K562 (cell line): Measurements from ENCODE around the gene DPM1. TPM values are rescaled to one million over a fixed set of nuclear protein-coding genes. Genes with fewer than 3 reads are reported as not detected.

ENCODE experiments used
- BCL6 ChIP-seq: fragments of 250-450 bp; sonication (Bioruptor Pico); IDR thresholded peaks from 2 replicates; pipeline ENCODE4 v1.4.0; 2020
- CBFA2T3 ChIP-seq: fragments of 450-650 bp; IDR thresholded peaks from 2 replicates; pipeline ENCODE4 v1.6.1; 2017
- CCAR2 ChIP-seq: fragments of 200-400 bp; formaldehyde crosslinking; IDR thresholded peaks from 2 replicates; pipeline ENCODE4 v1.6.1; 2017; ENCODE audit warnings: mild to moderate bottlenecking, low read depth, low read length
- CSDE1 ChIP-seq, 2 experiments: fragments of 450-650 bp; IDR thresholded peaks; 2 replicates each; pipeline ENCODE4 v1.6.1; 2016; ENCODE audit warnings: mild to moderate bottlenecking in 1 of 2
- MAFK ChIP-seq: IDR thresholded peaks from 2 replicates; pipeline ENCODE4 v1.6.1; 2011; ENCODE audit warnings: low read length, improper control_type of control experiment
- NUFIP1 ChIP-seq: fragments of 450-650 bp; IDR thresholded peaks from 2 replicates; pipeline ENCODE4 v1.6.1; 2018; ENCODE audit not compliant: partially characterized antibody
- PTBP1 ChIP-seq: fragments of 200-400 bp; formaldehyde crosslinking; IDR thresholded peaks from 2 replicates; pipeline ENCODE4 v1.6.1; 2017; ENCODE audit warnings: low read depth, low read length
- RBFOX2 ChIP-seq: fragments of 200-400 bp; formaldehyde crosslinking; IDR thresholded peaks from 2 replicates; pipeline ENCODE4 v1.6.1; 2017; ENCODE audit warnings: low read depth, mild to moderate bottlenecking, low read length, moderate library complexity
- RBM39 ChIP-seq: fragments of 200-400 bp; formaldehyde crosslinking; optimal IDR thresholded peaks from 2 replicates; pipeline ENCODE3; 2018; ENCODE audit warnings: low read depth, low read length
- SREBF2 ChIP-seq: sonication (generic); formaldehyde crosslinking; IDR thresholded peaks from 2 replicates; pipeline ENCODE4 v1.4.0; 2020; ENCODE audit warnings: mild to moderate bottlenecking, missing genetic modification reagents
- SRSF9 ChIP-seq: fragments of 200-400 bp; formaldehyde crosslinking; IDR thresholded peaks from 2 replicates; pipeline ENCODE4 v1.6.1; 2017; ENCODE audit warnings: low read depth, low read length, borderline replicate concordance
- STAT5B ChIP-seq: fragments of 250-450 bp; sonication (Bioruptor Pico); IDR thresholded peaks from 2 replicates; pipeline ENCODE4 v1.8.0; 2021; ENCODE audit warnings: mild to moderate bottlenecking, inconsistent platforms
- TAF1 ChIP-seq: IDR thresholded peaks from 2 replicates; pipeline ENCODE4 v1.6.1; 2011; ENCODE audit warnings: mild to moderate bottlenecking, low read length, moderate library complexity; ENCODE audit not compliant: insufficient read depth, control insufficient read depth, severe bottlenecking; ENCODE audit errors: extremely low read depth
- TAF15 ChIP-seq: fragments of 200-400 bp; formaldehyde crosslinking; IDR thresholded peaks from 2 replicates; pipeline ENCODE4 v1.6.1; 2017; ENCODE audit warnings: mild to moderate bottlenecking, low read depth, low read length, moderate library complexity
- U2AF1 ChIP-seq: fragments of 200-400 bp; formaldehyde crosslinking; optimal IDR thresholded peaks from 2 replicates; pipeline ENCODE3; 2017; ENCODE audit warnings: mild to moderate bottlenecking, low read depth, low read length, moderate library complexity
- ZC3H4 ChIP-seq: sonication (generic); formaldehyde crosslinking; IDR thresholded peaks from 2 replicates; pipeline ENCODE4 v1.9.0; 2021; ENCODE audit warnings: missing genetic modification reagents, borderline replicate concordance
- ZKSCAN8 ChIP-seq: fragments of 200-800 bp; sonication (Bioruptor generic); IDR thresholded peaks from 2 replicates; pipeline ENCODE4 v1.6.1; 2016; ENCODE audit warnings: missing genetic modification characterization, missing compliant biosample characterization
- ZNF316 ChIP-seq: fragments of 450-650 bp; IDR thresholded peaks from 2 replicates; pipeline ENCODE4 v1.6.1; 2016
- ZNF57 ChIP-seq: fragments of 450-650 bp; formaldehyde crosslinking; IDR thresholded peaks from 2 replicates; pipeline ENCODE4 v1.4.0; 2020; ENCODE audit warnings: mild to moderate bottlenecking, moderate library complexity
- polyA plus RNA-seq, 8 experiments: library from polyadenylated mRNA; depleted of rRNA in 4 of 8; stranded (reverse) in 5 of 8; unstranded in 3 of 8; fragments of >200 nt; fragmentation: Nextera tagmentation in 2 of 8; fragmentation: Illumina TruSeq in 1 of 8; extraction: Ambion mirVana in 2 of 8; extraction: Trizol in 1 of 8; gene quantifications; 2 replicates each; pipeline versions ENCODE4 v1.2.1 to v1.2.3, GENCODE V29; 2011 to 2014; ENCODE audit warnings: inconsistent platforms in 1 of 8, missing spikeins in 1 of 8
- total RNA-seq, 7 experiments: library from RNA; depleted of rRNA in 6 of 7; stranded (reverse); fragments of >200 nt in 6 of 7; fragmentation: Illumina TruSeq in 2 of 7; extraction: Trizol in 2 of 7; gene quantifications; 2 replicates each; pipeline versions ENCODE4 v1.2.1 to v1.2.3, GENCODE V29; 2011 to 2021; ENCODE audit warnings: low replicate concordance in 1 of 7
- TF ChIP-seq, protein P1 (sequence below): fragments of 450-650 bp; formaldehyde crosslinking; IDR thresholded peaks from 2 replicates; pipeline ENCODE4 v1.4.0; 2022; ENCODE audit warnings: missing genetic modification characterization
- TF ChIP-seq, protein P2 (sequence below), 2 experiments: fragments of 450-650 bp; formaldehyde crosslinking in 1 of 2; IDR thresholded peaks; 2 replicates each; pipeline versions ENCODE4 v1.4.0 to v1.6.1; 2014 to 2020; ENCODE audit warnings: mild to moderate bottlenecking in 2 of 2, borderline replicate concordance in 1 of 2, low read depth in 1 of 2

Gene DPM1
- total and polyA plus RNA-seq, 9 of the 15 experiments (the other 6 are each of a cell fraction or from before 2014, with no cell fraction given): 75.2 to 190 (median 153) TPM

DNA sequence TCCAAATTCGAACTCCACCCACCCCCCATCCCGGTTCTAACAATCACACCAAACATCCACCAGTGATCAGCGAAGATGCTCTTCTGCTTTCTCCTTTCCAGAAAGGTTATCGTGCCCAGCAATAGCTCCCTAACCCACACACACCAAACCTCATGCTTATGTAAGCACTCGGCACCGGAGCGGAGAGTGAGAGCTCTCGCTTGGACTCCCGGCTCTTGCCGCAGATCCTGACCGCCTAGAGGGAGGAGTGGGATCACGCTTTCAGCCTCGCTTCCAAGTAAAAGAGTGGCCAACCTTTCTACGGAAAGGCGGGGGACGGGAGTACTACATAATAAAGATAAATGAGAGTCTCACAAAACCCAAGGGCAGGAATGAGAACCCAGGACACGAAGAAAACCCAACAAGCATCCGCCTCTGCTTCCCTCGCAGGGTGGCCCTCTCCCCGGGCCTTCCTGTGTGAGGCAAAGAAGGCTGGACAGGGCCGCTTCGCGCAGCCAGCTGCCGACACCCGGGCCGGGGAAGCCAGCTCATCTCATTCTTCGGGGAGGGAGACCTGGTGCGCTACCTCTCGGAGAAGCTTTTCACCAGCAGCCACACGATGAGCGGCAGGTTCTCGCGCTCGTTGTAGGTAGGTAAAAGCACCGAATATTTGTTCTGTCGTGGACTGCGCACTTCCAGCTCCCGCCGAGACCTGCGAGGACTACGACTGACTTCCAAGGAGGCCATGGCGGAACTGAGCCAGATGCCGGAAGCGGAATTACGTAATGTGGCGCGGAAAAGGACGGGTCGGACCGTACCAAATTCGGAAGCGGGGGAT, at the start of gene DPM1 (continued):
- TF ChIP-seq ZC3H4: no peak
- no peak for TF ChIP-seq CCAR2
- no peak for TF ChIP-seq PTBP1
- TF ChIP-seq, protein P1, sequence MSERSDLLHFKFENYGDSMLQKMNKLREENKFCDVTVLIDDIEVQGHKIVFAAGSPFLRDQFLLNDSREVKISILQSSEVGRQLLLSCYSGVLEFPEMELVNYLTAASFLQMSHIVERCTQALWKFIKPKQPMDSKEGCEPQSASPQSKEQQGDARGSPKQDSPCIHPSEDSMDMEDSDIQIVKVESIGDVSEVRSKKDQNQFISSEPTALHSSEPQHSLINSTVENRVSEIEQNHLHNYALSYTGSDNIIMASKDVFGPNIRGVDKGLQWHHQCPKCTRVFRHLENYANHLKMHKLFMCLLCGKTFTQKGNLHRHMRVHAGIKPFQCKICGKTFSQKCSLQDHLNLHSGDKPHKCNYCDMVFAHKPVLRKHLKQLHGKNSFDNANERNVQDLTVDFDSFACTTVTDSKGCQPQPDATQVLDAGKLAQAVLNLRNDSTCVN (CRISPR knock-in tag): no peak
- TF ChIP-seq ZKSCAN8 (CRISPR knock-in tag): no peak
- no peak for TF ChIP-seq TAF15
- TF ChIP-seq MAFK: no peak
- no peak for TF ChIP-seq NUFIP1
- no peak for TF ChIP-seq SREBF2
- TF ChIP-seq STAT5B (CRISPR knock-in tag): no peak
- TF ChIP-seq SRSF9: no peak
- no peak for TF ChIP-seq ZNF316
- no peak for TF ChIP-seq RBM39
- no peak for TF ChIP-seq CBFA2T3
- no peak for TF ChIP-seq BCL6 (CRISPR knock-in tag)
- TF ChIP-seq RBFOX2: peak; percentile 96
- TF ChIP-seq U2AF1: no peak
- no peak for TF ChIP-seq CSDE1 (IDR thresholded peaks at IDR 0.05)
- TF ChIP-seq ZNF57: no peak
- TF ChIP-seq, protein P2, sequence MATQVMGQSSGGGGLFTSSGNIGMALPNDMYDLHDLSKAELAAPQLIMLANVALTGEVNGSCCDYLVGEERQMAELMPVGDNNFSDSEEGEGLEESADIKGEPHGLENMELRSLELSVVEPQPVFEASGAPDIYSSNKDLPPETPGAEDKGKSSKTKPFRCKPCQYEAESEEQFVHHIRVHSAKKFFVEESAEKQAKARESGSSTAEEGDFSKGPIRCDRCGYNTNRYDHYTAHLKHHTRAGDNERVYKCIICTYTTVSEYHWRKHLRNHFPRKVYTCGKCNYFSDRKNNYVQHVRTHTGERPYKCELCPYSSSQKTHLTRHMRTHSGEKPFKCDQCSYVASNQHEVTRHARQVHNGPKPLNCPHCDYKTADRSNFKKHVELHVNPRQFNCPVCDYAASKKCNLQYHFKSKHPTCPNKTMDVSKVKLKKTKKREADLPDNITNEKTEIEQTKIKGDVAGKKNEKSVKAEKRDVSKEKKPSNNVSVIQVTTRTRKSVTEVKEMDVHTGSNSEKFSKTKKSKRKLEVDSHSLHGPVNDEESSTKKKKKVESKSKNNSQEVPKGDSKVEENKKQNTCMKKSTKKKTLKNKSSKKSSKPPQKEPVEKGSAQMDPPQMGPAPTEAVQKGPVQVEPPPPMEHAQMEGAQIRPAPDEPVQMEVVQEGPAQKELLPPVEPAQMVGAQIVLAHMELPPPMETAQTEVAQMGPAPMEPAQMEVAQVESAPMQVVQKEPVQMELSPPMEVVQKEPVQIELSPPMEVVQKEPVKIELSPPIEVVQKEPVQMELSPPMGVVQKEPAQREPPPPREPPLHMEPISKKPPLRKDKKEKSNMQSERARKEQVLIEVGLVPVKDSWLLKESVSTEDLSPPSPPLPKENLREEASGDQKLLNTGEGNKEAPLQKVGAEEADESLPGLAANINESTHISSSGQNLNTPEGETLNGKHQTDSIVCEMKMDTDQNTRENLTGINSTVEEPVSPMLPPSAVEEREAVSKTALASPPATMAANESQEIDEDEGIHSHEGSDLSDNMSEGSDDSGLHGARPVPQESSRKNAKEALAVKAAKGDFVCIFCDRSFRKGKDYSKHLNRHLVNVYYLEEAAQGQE (IDR thresholded peaks at IDR 0.05; ENCODE audit: borderline replicate concordance): no peak
- TF ChIP-seq, protein P2 (CRISPR knock-in tag; IDR thresholded peaks at IDR 0.05; ENCODE audit: low read depth): no peak
- TF ChIP-seq TAF1: peak; percentile 100
